Liver (tissue), 9 donors: ENCODE results near the gene ZNF618. TPM values are rescaled to one million over a fixed set of nuclear protein-coding genes. Genes with fewer than 3 reads are reported as not detected.

Experiments used
- DNase-seq: peaks from one replicate; pipeline ENCODE4 v3.0.0-alpha.2; 2017; ENCODE audit warnings: low spot score
- H3K27ac ChIP-seq, 2 donors: one replicate each; pipeline ENCODE4 v1.7.0; 2013; ENCODE audit warnings: inconsistent platforms in 2 of 2, low read length in 2 of 2, control low read depth in 1 of 2, low read depth in 1 of 2, mild to moderate bottlenecking in 1 of 2
- H3K27me3 ChIP-seq, 4 donors: one replicate each; pipeline versions ENCODE4 v1.6.1 to v1.7.0; 2013; ENCODE audit warnings: low read length in 3 of 4, inconsistent platforms in 1 of 4, mild to moderate bottlenecking in 1 of 4, moderate library complexity in 1 of 4; ENCODE audit not compliant: control insufficient read depth in 4 of 4, insufficient read depth in 4 of 4
- H3K36me3 ChIP-seq, 4 donors: one replicate each; pipeline versions ENCODE4 v1.6.1 to v1.7.0; 2013; ENCODE audit warnings: low read length in 3 of 4, mild to moderate bottlenecking in 3 of 4, low read depth in 1 of 4, moderate library complexity in 1 of 4; ENCODE audit not compliant: control insufficient read depth in 4 of 4, insufficient read depth in 3 of 4
- H3K4me1 ChIP-seq, 4 donors: one replicate each; pipeline versions ENCODE4 v1.6.1 to v1.7.0; 2013; ENCODE audit warnings: low read length in 3 of 4, mild to moderate bottlenecking in 3 of 4, moderate library complexity in 1 of 4; ENCODE audit not compliant: control insufficient read depth in 4 of 4, insufficient read depth in 4 of 4
- H3K4me3 ChIP-seq, 3 donors: one replicate each; pipeline versions ENCODE4 v1.6.1 to v1.7.0; 2013; ENCODE audit warnings: low read length in 3 of 3, control low read depth in 1 of 3, low read depth in 1 of 3, mild to moderate bottlenecking in 1 of 3
- H3K9ac ChIP-seq, 2 donors: one replicate each; pipeline ENCODE4 v1.7.0; 2013; ENCODE audit warnings: low read length in 2 of 2, mild to moderate bottlenecking in 2 of 2, moderate library complexity in 2 of 2, control low read depth in 1 of 2, low read depth in 1 of 2
- H3K9me3 ChIP-seq, 4 donors: one replicate each; pipeline versions ENCODE4 v1.6.1 to v1.7.0; 2013; ENCODE audit warnings: low read length in 3 of 4; ENCODE audit not compliant: control insufficient read depth in 4 of 4
- EGR1 ChIP-seq, 2 donors: IDR thresholded peaks; 2 replicates each; pipeline ENCODE4 v1.6.1; 2016 to 2018; ENCODE audit warnings: antibody characterized with exemption in 2 of 2, low read depth in 2 of 2
- FOXA1 ChIP-seq: IDR thresholded peaks from 2 replicates; pipeline ENCODE4 v1.6.1; 2016; ENCODE audit warnings: antibody characterized with exemption
- FOXA2 ChIP-seq: IDR thresholded peaks from 2 replicates; pipeline ENCODE4 v1.6.1; 2016; ENCODE audit warnings: antibody characterized with exemption
- GABPA ChIP-seq, 2 donors: IDR thresholded peaks in 1 of 2; conservative IDR thresholded peaks in 1 of 2; 2 replicates each; pipeline ENCODE4 v1.6.1; 2016; ENCODE audit warnings: antibody characterized with exemption in 2 of 2, mild to moderate bottlenecking in 1 of 2, moderate library complexity in 1 of 2
- HNF4A ChIP-seq, 2 donors: conservative IDR thresholded peaks; 2 replicates each; pipeline ENCODE4 v1.6.1; 2016; ENCODE audit warnings: antibody characterized with exemption in 2 of 2, mild to moderate bottlenecking in 2 of 2
- HNF4G ChIP-seq: IDR thresholded peaks from 2 replicates; pipeline ENCODE4 v1.6.1; 2016; ENCODE audit warnings: antibody characterized with exemption
- JUND ChIP-seq, 2 donors: IDR thresholded peaks; 2 replicates each; pipeline ENCODE4 v1.6.1; 2016; ENCODE audit warnings: antibody characterized with exemption in 2 of 2
- NR2F2 ChIP-seq: IDR thresholded peaks from 2 replicates; pipeline ENCODE4 v1.6.1; 2016; ENCODE audit warnings: antibody characterized with exemption
- RAD21 ChIP-seq, 2 donors: IDR thresholded peaks; 2 replicates each; pipeline ENCODE4 v1.6.1; 2016; ENCODE audit warnings: antibody characterized with exemption in 2 of 2, mild to moderate bottlenecking in 2 of 2
- RXRA ChIP-seq, 2 donors: IDR thresholded peaks; 2 replicates each; pipeline ENCODE4 v1.6.1; 2017 to 2018; ENCODE audit warnings: antibody characterized with exemption in 2 of 2, mild to moderate bottlenecking in 1 of 2
- SP1 ChIP-seq: IDR thresholded peaks from 2 replicates; pipeline ENCODE4 v1.6.1; 2018; ENCODE audit warnings: antibody characterized with exemption, mild to moderate bottlenecking
- TAF1 ChIP-seq: conservative IDR thresholded peaks from 2 replicates; pipeline ENCODE4 v1.6.1; 2016; ENCODE audit warnings: antibody characterized with exemption, mild to moderate bottlenecking
- YY1 ChIP-seq: IDR thresholded peaks from 2 replicates; pipeline ENCODE4 v1.6.1; 2016; ENCODE audit warnings: antibody characterized with exemption, mild to moderate bottlenecking
- WGBS: extraction: QIAGEN DNeasy Blood & Tissue Kit; methylation state at CpG from one replicate; pipeline ENCODE4 v1.1.7; 2013; 5-methylcytosine and 5-hydroxymethylcytosine counted together
- polyA plus RNA-seq, 2 donors: library from polyadenylated mRNA; stranded (reverse) in 1 of 2; unstranded in 1 of 2; fragments of 200-250 nt in 1 of 2; fragments of >200 nt in 1 of 2; fragmentation: Nextera tagmentation in 1 of 2; extraction: Ambion mirVana in 1 of 2; gene quantifications; one replicate each; pipeline versions ENCODE4 v1.2.1 to v1.2.3, GENCODE V29; 2013 to 2015
- total RNA-seq, 2 donors: library from RNA; depleted of rRNA; stranded (reverse); fragments of >200 nt; gene quantifications; one replicate each; pipeline ENCODE4 v1.2.3, GENCODE V29; 2014
- TF ChIP-seq, protein P1 (sequence below): IDR thresholded peaks from 2 replicates; pipeline ENCODE4 v1.6.1; 2016; ENCODE audit warnings: antibody characterized with exemption
- TF ChIP-seq, protein P2 (sequence below): IDR thresholded peaks from 2 replicates; pipeline ENCODE4 v1.6.1; 2016; ENCODE audit warnings: antibody characterized with exemption
- TF ChIP-seq, protein P3 (sequence below): fragments of 150-350 bp; IDR thresholded peaks from 2 replicates; pipeline ENCODE4 v1.5.1; 2017; ENCODE audit warnings: improper control_type of control experiment, low read depth, low read length; ENCODE audit not compliant: missing input control
- TF ChIP-seq, protein P4 (sequence below): IDR thresholded peaks from 2 replicates; pipeline ENCODE4 v1.6.1; 2016; ENCODE audit warnings: antibody characterized with exemption
- TF ChIP-seq, protein P5 (sequence below): IDR thresholded peaks from 2 replicates; pipeline ENCODE4 v1.6.1; 2016; ENCODE audit warnings: antibody characterized with exemption, mild to moderate bottlenecking
- donor health status: healthy.
- donor health status: healthy.
- donor health status: healthy.
- donor health status: healthy.
- donor health status: healthy.

The ZNF618 gene
- total and polyA plus RNA-seq, 4 donors, result 2.2 to 6.5 (median 3.7) TPM

DNA sequence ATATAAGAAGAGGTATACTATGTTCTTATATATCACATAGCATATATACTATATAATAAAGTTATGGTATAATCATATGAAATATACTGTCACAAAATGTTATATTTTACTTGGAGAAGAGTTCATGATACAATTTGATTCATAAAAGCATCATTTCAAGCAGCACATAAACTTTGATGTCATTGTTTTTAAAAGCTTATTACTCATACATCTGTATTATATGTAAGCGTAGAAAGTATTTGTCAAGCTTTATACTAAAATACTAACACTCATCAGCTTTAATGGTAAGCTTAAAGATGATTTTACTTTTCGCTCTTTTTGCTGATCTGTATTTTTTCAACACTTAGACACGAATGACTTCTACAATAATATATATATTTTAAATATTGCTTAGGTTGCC is 34.0 kb upstream of the ZNF618 start:
- no peak for TF ChIP-seq EGR1 (IDR thresholded peaks at IDR 0.05; ENCODE audit: low read depth in 2 of 2)
- no peak for TF ChIP-seq RAD21 (IDR thresholded peaks at IDR 0.05)
- TF ChIP-seq, protein P1, sequence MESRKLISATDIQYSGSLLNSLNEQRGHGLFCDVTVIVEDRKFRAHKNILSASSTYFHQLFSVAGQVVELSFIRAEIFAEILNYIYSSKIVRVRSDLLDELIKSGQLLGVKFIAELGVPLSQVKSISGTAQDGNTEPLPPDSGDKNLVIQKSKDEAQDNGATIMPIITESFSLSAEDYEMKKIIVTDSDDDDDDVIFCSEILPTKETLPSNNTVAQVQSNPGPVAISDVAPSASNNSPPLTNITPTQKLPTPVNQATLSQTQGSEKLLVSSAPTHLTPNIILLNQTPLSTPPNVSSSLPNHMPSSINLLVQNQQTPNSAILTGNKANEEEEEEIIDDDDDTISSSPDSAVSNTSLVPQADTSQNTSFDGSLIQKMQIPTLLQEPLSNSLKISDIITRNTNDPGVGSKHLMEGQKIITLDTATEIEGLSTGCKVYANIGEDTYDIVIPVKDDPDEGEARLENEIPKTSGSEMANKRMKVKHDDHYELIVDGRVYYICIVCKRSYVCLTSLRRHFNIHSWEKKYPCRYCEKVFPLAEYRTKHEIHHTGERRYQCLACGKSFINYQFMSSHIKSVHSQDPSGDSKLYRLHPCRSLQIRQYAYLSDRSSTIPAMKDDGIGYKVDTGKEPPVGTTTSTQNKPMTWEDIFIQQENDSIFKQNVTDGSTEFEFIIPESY, result no peak
- TF ChIP-seq, protein P2, sequence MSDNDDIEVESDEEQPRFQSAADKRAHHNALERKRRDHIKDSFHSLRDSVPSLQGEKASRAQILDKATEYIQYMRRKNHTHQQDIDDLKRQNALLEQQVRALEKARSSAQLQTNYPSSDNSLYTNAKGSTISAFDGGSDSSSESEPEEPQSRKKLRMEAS, result no peak
- TF ChIP-seq FOXA1, result no peak
- no peak for TF ChIP-seq NR2F2
- TF ChIP-seq HNF4A (conservative IDR thresholded peaks at IDR 0.05), result no peak
- no peak for TF ChIP-seq TAF1
- TF ChIP-seq, protein P3, sequence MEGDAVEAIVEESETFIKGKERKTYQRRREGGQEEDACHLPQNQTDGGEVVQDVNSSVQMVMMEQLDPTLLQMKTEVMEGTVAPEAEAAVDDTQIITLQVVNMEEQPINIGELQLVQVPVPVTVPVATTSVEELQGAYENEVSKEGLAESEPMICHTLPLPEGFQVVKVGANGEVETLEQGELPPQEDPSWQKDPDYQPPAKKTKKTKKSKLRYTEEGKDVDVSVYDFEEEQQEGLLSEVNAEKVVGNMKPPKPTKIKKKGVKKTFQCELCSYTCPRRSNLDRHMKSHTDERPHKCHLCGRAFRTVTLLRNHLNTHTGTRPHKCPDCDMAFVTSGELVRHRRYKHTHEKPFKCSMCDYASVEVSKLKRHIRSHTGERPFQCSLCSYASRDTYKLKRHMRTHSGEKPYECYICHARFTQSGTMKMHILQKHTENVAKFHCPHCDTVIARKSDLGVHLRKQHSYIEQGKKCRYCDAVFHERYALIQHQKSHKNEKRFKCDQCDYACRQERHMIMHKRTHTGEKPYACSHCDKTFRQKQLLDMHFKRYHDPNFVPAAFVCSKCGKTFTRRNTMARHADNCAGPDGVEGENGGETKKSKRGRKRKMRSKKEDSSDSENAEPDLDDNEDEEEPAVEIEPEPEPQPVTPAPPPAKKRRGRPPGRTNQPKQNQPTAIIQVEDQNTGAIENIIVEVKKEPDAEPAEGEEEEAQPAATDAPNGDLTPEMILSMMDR, result no peak
- TF ChIP-seq FOXA2, result no peak
- TF ChIP-seq, protein P4, sequence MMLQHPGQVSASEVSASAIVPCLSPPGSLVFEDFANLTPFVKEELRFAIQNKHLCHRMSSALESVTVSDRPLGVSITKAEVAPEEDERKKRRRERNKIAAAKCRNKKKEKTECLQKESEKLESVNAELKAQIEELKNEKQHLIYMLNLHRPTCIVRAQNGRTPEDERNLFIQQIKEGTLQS, result no peak
- no peak for TF ChIP-seq YY1
- no peak for TF ChIP-seq HNF4G
- no peak for TF ChIP-seq RXRA (IDR thresholded peaks at IDR 0.05)
- TF ChIP-seq, protein P5, sequence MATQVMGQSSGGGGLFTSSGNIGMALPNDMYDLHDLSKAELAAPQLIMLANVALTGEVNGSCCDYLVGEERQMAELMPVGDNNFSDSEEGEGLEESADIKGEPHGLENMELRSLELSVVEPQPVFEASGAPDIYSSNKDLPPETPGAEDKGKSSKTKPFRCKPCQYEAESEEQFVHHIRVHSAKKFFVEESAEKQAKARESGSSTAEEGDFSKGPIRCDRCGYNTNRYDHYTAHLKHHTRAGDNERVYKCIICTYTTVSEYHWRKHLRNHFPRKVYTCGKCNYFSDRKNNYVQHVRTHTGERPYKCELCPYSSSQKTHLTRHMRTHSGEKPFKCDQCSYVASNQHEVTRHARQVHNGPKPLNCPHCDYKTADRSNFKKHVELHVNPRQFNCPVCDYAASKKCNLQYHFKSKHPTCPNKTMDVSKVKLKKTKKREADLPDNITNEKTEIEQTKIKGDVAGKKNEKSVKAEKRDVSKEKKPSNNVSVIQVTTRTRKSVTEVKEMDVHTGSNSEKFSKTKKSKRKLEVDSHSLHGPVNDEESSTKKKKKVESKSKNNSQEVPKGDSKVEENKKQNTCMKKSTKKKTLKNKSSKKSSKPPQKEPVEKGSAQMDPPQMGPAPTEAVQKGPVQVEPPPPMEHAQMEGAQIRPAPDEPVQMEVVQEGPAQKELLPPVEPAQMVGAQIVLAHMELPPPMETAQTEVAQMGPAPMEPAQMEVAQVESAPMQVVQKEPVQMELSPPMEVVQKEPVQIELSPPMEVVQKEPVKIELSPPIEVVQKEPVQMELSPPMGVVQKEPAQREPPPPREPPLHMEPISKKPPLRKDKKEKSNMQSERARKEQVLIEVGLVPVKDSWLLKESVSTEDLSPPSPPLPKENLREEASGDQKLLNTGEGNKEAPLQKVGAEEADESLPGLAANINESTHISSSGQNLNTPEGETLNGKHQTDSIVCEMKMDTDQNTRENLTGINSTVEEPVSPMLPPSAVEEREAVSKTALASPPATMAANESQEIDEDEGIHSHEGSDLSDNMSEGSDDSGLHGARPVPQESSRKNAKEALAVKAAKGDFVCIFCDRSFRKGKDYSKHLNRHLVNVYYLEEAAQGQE, result no peak
- no peak for TF ChIP-seq GABPA (IDR thresholded peaks at IDR 0.05 in 1 of 2, conservative IDR thresholded peaks at IDR 0.05 in 1 of 2)
- no peak for TF ChIP-seq SP1
- TF ChIP-seq JUND (IDR thresholded peaks at IDR 0.05), result no peak
- peaks cover 0 to 4% (median under 1%) of the 10 kb centered on the region in 4 donors for H3K9me3 ChIP-seq
- H3K4me3 ChIP-seq, result no peak overlapping the region
- DNase-seq, result no peak
- no peak overlapping the region for H3K27ac ChIP-seq
- H3K4me1 ChIP-seq, result no peaks in the 10 kb centered on the region
- no peaks in the 10 kb centered on the region for H3K27me3 ChIP-seq
- no peak overlapping the region for H3K9ac ChIP-seq
- 85% methylated on average over 3 of the region's 3 CpGs for WGBS
- H3K36me3 ChIP-seq, result no peaks in the 10 kb centered on the region
